ENCODE measurements around the gene SUMO1. TPM values are rescaled to one million over a fixed set of nuclear protein-coding genes. Genes with fewer than 3 reads are reported as not detected.
"Not testable (repeated sequence)": the region's sequence is repeated elsewhere in the genome, so short reads cannot be mapped to it uniquely, and the experiment has no call there.

Gene SUMO1
- total RNA-seq, 4 donors from 2014 or later: 91.0 to 121 (median 102) TPM

GRCh38 chr2:202261531-202261930 is 23.1 kb upstream of the SUMO1 start:
- WGBS, 2 donors: 63 to 75% methylated on average over 4 of the region's 4 CpGs
- Histone ChIP-seq H3K4me3 (replicated peaks in 1 of 3) (no peak overlapping the region), H3K36me3 (no peaks in the 10 kb centered on the region), H3K27ac (no peak overlapping the region), H3K9me3 (no peaks in the 10 kb centered on the region), H3K27me3 (no peaks in the 10 kb centered on the region), H3K4me1 (no peaks in the 10 kb centered on the region)
- intact Hi-C loops (cut with DNase I): no loop called here
- DNase-seq: no peak
- TF ChIP-seq POLR2A (IDR thresholded peaks at IDR 0.05): no peak
- no peak for TF ChIP-seq CTCF (IDR thresholded peaks at IDR 0.05)

- Histone ChIP-seq H3K4me3 (replicated peaks in 1 of 3) (no peak overlapping the region), H3K36me3 (no peaks in the 10 kb centered on the region), H3K9me3 (no peaks in the 10 kb centered on the region), H3K4me1 (no peaks in the 10 kb centered on the region), H3K27me3 (no peaks in the 10 kb centered on the region), H3K27ac (no peak overlapping the region)
- TF ChIP-seq CTCF (IDR thresholded peaks at IDR 0.05) (no peak), POLR2A (IDR thresholded peaks at IDR 0.05) (no peak)
- no peak for DNase-seq
- intact Hi-C loops (cut with DNase I): no loop called here
- WGBS, 2 donors: 71 to 80% methylated on average over 5 of the region's 5 CpGs
Measured at GRCh38 chr2:202251494-202251893, 13.1 kb upstream of the SUMO1 start.

GRCh38 chr2:202249521-202250253 is 11.3 kb upstream of the SUMO1 start:
- TF ChIP-seq CTCF (IDR thresholded peaks at IDR 0.05) (no peak), POLR2A (IDR thresholded peaks at IDR 0.05) (no peak)

GRCh38 chr2:202247710-202248109 is 9.3 kb upstream of the SUMO1 start:
- H3K4me1 ChIP-seq; H3K36me3 ChIP-seq; H3K4me3 ChIP-seq (replicated peaks in 1 of 3); intact Hi-C loops (cut with DNase I); H3K9me3 ChIP-seq; H3K27me3 ChIP-seq; H3K27ac ChIP-seq; DNase-seq: not testable (repeated sequence)
- WGBS, 2 donors: 95 to 96% methylated on average over 5 of the region's 5 CpGs

More at GRCh38 chr2:202249521-202250253, 11.3 kb upstream of the SUMO1 start:
- Histone ChIP-seq H3K4me1 (no peaks in the 10 kb centered on the region), H3K4me3 (replicated peaks in 1 of 3) (no peak overlapping the region), H3K9me3 (no peaks in the 10 kb centered on the region), H3K27ac (no peak overlapping the region), H3K27me3 (no peaks in the 10 kb centered on the region), H3K36me3 (no peaks in the 10 kb centered on the region)
- 53 to 59% methylated on average over 10 of the region's 10 CpGs for WGBS, 2 donors
- no peak for DNase-seq
- intact Hi-C loops (cut with DNase I): no loop called here

- Histone ChIP-seq H3K4me1 (peaks cover 11 to 15% of the 10 kb centered on the region in 2 donors), H3K9me3 (no peaks in the 10 kb centered on the region), H3K27me3 (no peaks in the 10 kb centered on the region), H3K36me3 (no peaks in the 10 kb centered on the region), H3K27ac (peak overlapping the region; percentile 52 to 87 (median 83)), H3K4me3 (replicated peaks in 1 of 3) (peak overlapping the region; percentile 49 to 92 (median 49))
- TF ChIP-seq POLR2A (IDR thresholded peaks at IDR 0.05) (no peak), CTCF (IDR thresholded peaks at IDR 0.05) (no peak)
- DNase-seq: peak in 1 of 2 donors; percentile 20
- WGBS, 2 donors: 0 to 1% methylated on average over 21 to 23 of the region's 30 CpGs
- intact Hi-C loops (cut with DNase I): no loop called here
Measured at GRCh38 chr2:202237787-202238233, 587 bp downstream of the SUMO1 start.
